HG03469 (cell line): ENCODE data around the gene BDKRB2.

Experiments
- ATAC-seq: cut with Tn5 transposase; IDR thresholded peaks from one replicate; pipeline ENCODE4 v1.9.1; 2021; ENCODE audit warnings: mild to moderate bottlenecking, moderate library complexity, moderate number of reproducible peaks; ENCODE audit not compliant: unreplicated experiment

Gene BDKRB2

DNA sequence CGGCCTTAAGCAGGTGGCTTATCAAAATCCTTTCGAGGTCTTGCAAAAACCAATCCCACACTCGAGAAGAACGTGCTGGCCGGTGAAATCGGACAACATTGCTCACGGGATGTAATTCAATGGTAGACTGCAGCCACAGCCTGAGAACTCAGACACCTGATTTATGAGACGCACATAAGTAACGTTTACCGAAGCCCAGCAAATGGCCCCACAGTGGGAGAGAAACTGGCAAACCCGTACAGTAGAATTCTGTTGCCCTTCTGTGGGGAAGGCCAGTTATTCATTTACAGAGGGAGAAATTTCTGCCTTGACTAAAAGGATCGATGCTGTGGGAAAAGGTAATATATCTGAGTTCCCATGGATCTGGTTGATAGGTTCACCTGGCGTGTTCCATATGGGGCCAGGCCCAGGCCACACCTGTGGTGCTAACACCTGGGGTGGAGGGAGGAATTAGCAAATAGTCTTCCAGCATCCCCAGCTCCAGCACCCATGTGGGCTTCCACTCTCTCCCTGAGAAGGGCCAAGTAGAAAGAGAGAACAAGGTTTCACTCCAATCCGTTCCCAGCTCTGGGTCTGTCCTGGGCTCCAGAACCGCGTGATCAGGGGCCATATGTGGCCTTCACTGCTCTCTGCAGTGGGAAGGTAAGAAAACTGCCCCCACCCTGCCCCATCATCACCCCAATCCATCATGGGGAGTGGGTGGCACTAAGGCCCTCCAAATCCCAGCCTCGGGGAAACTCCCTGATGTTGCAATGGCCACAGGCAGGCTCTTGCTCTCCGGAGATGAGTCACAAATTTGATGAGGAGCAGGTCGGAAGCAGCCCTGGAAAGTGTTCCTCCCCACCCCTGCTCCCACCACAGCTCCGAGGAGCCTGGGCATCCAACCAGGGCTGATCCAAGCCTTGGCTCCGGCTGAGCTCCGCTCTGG, 64.1 kb downstream of the BDKRB2 start:
- no peak for ATAC-seq

DNA sequence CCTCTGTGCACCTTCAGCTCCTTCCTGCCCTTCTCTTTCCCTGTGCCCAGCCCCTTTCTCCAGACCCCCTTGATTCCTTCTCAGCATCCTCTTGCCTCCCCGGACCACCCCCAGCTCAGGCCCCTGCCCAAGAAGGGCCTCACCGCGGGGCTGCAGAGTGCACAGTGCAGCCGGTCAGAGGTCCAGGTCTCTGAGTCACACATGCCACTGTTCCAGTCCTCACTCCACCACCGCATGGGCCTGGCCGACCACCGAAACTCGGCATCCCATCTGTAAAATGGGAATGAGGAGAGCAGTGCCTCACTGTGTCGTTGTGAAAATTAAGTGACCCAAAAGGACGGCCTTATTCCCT, 64.7 kb downstream of the BDKRB2 start:
- no peak for ATAC-seq

DNA sequence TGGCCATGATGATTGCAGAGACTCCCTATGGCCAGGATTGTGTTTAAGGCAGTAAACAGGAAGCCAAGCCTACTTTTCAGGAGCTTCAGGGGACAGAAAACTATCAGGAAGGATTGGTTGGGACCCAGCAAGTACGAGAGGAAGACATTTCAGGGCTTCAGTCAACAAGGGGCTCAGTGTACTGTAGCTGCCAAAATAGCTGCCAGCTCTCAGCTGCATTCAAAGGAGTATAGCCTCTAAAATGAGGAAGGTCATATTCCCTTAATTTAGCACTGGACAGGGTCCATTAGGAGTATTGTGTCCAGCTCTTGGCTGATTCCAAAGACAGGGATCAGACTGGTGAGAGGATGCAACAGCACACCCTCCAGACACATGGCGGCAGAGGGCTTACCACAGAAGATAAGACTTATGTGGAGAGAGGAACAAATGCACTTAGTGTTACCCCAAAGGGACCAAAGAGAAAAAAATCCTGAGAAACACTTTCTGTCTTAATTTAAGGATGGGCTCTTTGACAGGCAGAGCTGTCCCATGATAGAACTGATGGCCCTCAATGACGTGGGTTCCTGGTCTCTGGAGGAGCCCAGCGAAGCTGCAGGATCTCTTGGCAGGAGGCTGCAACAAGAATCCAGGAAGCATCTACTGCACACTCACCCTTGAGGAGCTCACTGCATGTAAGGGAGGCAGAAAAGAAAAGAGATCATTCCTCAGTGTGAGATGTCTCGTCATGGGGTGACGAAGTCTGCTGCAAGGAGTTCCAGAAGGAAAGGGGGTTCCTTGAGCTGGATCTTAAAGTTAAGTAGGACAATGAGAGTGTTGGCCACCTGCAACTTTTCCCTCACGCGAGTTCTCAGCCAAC, 66.2 kb downstream of the BDKRB2 start:
- no peak for ATAC-seq

DNA sequence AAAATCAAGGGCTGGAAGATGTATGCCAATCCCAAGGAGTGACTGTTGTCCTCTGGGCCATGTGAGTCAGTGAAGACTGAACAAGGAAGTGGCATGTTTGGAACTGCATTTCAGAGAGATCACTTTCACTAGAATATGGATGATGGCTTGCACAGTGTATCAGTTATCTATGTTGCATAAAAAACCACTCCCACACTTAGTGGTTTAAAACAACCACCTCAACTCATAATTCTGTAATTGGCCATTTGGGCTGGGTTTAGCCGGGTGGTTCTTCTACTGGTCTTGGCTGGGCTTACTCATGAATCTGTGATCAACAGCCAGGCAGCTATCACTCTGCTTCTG, 66.8 kb downstream of the BDKRB2 start:
- ATAC-seq = no peak

DNA sequence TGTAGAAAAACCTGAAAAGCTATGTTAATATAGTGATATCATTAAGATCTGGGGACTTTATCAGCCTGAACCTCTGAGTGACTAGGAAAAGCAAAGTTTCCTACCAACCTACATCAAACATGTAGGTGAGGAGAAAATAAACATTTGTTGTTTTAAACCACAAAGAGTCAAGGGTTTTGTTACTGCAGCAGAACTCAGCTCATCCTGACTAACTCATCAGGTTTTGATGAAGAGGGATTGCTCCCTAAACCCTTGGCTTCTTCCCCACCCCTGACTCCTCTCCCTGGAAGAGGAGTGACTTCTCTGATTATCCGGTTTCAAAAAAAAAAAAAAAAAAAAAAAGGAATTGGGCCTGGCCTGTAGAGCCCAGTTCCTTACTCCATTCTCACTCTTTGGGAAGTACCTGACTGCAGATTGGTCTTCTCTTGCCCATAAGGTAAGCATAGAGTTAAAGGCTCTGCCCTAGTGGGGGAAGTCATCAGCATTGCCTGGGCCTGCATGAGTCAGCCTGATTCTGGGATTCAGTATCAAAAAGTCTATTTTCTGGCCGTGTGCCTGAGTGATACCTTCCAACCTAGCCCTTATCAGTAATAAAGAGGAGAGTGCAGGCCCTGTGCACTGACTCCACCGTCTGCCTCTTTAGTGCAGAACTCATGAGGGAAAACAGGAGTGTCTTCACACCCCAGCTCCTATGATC, 68.3 kb downstream of the BDKRB2 start:
- no peak for ATAC-seq

DNA sequence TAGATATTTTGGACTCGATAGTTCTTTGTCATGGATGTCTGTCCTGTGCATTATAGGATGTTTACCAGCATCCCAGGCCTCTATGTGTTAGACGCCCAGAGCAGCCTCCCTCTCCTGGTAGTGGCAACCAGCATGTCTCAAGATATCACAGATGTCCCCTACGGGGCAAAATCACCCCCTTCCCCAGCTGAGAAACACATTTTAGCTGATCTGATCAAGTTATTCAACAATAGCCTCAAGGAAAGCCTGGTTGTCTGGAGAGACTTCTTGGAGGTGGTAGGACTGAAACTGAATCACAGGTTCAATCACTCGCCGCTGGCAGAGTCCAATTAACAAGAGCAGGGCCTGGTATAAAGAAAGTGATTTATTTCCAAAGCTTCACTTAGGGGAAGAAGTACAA, 69.0 kb downstream of the BDKRB2 start:
- no peak for ATAC-seq

DNA sequence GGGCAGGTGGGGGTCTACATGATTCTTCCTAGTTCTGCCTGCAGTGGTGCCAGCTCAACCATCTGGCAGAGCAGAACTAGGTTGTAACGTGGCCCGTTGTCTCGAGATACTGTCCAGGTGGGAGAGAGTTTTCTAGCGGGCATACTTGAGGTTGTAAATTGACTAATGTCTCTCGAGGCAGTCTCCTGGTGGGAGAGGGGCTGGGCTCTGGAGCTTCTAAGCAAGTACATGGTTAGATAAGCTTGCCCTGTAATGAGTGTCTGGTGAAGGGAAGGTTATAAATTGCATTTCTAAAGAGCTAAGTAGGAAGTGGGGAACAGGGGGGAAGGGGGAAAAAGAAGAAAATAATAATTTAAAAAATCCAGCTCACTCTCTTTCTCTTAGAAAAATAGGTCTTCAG, 69.5 kb downstream of the BDKRB2 start:
- no peak for ATAC-seq

DNA sequence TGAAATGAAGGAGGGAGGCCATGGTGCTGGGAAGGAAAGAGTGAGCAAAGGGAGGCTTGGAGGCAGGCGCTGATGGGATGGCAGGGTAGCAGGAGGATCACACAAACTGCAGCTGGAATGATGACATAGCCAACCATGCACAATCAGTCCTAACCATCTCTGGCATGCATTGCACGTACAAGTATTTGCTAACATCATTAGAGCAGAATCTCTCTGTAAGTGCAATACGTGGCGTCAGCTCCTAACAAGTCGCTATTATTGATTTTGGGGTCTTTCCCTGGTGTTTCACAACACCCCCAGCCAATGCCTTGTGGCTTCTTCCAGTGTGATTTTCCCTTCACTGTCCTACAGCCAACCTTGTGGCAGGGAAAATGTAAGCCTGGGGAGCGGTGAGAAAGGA, 69.9 kb downstream of the BDKRB2 start:
- ATAC-seq = no peak

DNA sequence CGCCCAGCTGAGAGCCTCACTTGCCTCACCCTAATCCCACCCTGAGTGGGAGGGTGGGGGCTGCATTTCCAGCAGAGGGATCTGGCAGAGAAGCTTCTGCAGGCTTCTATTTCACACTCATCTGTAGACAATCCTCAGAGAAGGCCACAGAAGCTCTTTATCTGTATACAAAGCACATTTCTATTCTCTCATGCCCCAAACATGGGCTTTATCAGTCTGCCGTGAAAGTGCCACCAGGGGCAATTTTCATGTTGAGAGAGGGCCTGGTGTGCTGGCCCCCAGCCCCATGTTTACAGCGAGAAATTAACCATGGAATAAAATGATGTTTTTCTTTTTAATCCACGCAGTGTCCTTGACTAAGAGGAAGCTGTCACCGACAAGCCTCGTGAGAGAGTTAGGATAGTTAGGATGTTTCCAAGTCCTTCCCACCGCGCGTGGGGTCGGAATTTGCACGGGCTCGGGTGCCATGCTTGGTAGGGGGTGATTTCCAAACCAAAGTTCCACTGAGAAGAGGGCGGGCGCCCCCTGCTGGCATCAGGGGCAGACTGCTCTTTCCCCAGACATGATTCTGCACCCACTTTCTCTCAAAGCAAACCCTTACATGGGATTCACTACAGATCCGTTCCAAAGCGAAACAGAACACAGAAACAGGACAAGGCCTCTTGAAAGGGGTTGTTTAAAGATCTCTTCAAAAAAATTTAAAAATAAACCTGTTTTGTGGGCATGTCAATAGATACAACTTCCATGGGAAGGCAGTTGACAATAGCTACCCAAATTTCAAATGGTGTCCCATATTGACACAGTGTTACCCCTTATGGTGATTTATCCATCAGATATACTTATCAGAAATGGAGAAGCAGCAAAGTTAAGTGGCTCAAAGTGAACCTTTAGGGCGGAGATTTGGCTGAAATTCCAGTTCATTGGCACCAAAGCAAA, 70.8 kb downstream of the BDKRB2 start:
- no peak for ATAC-seq

DNA sequence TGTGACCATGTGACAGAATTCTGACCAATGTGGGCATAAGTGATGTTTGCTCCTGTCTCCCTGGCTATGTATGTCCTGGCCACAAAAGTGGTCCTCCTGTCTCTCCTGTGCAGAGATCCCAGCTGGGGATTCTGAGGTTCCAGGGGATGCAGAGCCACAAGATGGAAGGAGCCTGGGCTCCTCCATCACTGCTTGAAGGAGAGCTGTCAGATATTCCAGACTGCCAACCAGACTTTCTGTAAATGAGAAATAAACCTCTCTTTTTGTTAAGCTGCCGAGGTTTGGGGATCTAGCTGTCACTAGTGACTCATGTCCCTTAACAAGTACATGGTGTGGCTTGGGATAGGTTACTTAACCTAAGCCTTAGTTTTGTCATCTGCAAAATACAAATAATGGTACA, 73.3 kb downstream of the BDKRB2 start:
- no peak for ATAC-seq

DNA sequence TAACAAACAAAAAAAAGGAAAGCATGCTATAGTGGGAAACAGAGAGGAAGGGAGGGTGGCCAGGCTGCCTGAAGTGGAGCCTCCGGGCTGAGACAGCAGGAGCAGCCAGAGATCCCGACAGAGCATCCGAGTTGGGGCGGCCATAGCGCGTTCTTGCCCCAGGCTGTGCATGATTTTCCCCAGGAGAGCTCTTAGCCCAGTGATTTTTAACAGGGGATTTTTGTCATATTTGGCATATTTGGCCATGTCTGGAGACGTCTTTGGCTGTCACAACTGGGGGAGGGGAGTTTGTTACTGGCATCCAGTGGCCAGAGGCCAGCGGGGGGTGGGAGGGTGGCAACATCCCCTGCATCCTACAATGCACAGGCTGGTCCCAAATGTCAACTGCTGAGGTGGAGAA, 74.9 kb downstream of the BDKRB2 start:
- ATAC-seq = no peak

DNA sequence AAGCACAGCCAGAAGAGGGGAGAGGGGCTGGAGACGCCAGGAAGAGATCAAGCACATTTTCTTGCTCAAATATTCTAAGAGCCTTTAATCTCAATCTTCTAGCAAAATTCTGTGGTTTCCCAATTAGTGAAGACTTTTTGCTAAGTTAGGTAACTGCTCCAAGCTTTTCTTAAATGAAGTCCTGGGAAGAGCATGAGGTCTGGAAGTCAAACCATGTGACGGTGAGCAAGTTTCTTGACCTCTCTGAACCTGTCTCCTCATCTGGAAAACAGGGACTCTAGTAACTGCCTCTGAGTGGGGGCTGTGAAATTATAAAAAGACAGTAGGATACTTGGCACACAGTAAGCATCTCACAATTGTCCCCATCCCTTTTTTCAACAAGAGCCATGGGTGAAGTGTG, 75.5 kb downstream of the BDKRB2 start:
- no peak for ATAC-seq

DNA sequence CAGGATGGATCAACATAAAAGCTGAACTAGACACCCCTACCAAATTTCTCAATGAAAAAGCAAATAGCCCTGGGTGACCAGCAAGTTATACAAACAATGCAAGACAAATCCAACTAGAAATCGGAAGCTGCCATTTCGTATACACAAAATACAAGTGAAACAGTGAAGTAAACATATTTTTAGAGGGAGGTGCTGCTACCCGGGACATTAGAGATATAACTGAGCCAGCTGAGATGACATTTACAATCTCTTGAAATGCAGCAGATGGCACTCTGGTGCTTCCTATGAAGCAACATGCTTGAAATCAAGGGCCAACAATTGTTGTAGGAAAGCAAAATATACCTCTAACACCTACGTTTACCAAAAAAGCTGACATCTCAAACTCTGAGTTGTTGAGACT, 76.8 kb downstream of the BDKRB2 start:
- no peak for ATAC-seq

DNA sequence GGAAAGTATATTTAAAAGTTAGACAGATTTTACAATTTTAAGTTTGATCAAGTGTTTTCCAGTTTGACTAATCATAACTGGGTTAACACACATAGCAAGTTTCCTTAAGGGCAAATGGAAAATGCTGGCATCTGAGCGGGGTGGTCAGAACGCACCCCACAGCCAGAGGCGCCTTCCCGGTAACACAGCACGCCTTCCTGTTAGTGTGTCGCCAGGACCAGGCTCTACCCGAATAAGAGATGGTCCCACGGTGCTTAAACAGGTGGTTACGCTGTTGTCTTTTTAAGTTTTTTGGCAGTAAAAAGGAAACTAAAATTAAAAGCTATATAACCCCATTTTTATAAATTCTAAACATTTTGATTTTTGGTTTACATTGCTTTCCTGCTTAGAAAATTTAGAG, 79.4 kb downstream of the BDKRB2 start:
- ATAC-seq = no peak

DNA sequence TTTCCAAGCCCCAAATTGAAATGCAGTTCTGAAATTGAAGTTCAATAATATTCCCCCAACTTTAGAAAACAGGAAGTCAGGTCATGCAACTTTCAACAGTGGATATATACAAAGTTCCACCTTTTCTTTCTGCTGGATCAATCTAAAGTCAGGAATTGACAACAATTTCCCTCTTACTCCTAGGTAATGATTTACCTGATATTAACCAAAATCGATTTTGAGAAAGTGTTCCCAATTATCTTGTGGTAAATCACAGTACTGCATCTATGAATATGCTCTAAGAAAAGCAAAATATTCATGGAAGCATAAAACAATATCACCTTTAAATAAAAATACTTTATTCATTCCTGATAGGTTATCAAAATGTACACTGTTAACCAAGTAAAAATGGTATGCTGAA, 79.8 kb downstream of the BDKRB2 start:
- no peak for ATAC-seq

DNA sequence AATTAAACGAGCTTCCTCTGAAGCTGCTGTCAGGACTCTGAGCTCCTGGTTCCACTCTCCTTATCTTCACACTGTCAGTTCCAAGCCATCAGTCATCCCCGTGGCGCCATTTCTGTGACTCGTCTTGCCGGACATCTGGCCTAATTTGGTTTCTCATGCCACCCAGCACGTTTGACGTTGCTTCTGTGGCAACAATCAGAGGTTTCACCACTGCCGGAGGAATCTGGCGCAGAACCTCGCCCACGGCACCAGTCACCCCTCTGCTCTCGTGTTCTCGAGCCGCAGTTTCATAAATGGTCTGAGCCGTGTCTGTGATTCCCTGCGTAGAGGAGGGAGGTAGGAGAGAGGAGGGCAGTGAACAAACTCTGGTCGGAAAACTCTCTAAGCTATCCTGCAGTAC, 81.0 kb downstream of the BDKRB2 start:
- ATAC-seq = no peak

DNA sequence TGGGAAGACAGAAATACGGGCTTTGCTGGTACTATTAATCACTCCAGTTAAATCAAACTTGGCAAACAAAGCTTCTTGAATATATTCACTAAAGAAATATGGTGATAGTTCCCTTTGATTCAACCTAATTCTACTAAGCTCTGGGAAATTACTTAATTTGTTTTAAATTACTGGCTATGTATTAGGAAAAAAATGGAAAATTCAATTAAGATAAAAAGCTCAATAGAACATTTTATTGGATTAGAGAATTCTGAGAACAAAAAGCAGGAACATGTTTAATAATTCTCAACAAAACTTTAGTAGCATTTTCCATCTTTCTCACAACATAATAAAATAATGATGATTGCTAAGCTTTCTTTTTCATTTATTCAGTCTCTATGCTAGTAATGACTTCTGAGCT, 81.6 kb downstream of the BDKRB2 start:
- ATAC-seq = no peak

DNA sequence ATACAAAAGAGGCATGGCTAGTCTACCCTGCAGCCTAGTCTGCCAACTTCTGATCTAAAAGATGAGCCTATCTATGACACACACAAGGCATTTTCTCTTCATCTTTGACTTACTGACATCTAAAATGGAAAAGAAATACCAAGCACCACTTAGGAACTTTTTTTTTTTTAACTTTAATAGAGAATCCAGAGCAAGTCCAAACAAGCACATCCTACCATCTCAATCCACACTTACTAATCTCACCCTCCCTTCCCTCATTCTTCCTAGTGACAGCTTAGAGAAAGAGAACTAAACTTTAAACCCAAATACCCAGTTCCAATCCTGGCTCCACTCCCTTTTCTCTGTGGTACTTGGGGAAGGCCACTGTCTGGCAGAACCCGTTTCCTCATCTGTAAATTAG, 83.2 kb downstream of the BDKRB2 start:
- no peak for ATAC-seq
